ENCODE data around the gene TRAP1.

- TF ChIP-seq CTCF (conservative IDR thresholded peaks at IDR 0.05; ENCODE audit: low read depth, low read length) (no peak), EZH2phosphoT487 (IDR thresholded peaks at IDR 0.05; ENCODE audit: borderline replicate concordance, low read length) (no peak), EZH2 (IDR thresholded peaks at IDR 0.05; ENCODE audit: low read length, unreplicated experiment) (no peak)
Observed at GRCh38 chr16:3608069-3608468, 109.3 kb downstream of the TRAP1 start.

All from PC-3 (cell line).